Melanocyte of skin (primary cell): ENCODE data around the gene FSIP1. TPM values are rescaled to one million over a fixed set of nuclear protein-coding genes. Genes with fewer than 3 reads are reported as not detected.

Experiments used
- total RNA-seq, 2 donors: library from RNA; depleted of rRNA; stranded (reverse); fragments of >200 nt; gene quantifications; 2 replicates each; pipeline ENCODE4 v1.2.3, GENCODE V29; 2012

Gene FSIP1
- total RNA-seq, result 1 to 10 TPM; 1.0 to 1.3 TPM

GRCh38 chr15:39782441-39783138, at the start of gene FSIP1:
Gene FSIP1, minus strand, starts transcription at chr15:39782841. Its CDS starts 6,317 bp downstream, at chr15:39776524.

DNA sequence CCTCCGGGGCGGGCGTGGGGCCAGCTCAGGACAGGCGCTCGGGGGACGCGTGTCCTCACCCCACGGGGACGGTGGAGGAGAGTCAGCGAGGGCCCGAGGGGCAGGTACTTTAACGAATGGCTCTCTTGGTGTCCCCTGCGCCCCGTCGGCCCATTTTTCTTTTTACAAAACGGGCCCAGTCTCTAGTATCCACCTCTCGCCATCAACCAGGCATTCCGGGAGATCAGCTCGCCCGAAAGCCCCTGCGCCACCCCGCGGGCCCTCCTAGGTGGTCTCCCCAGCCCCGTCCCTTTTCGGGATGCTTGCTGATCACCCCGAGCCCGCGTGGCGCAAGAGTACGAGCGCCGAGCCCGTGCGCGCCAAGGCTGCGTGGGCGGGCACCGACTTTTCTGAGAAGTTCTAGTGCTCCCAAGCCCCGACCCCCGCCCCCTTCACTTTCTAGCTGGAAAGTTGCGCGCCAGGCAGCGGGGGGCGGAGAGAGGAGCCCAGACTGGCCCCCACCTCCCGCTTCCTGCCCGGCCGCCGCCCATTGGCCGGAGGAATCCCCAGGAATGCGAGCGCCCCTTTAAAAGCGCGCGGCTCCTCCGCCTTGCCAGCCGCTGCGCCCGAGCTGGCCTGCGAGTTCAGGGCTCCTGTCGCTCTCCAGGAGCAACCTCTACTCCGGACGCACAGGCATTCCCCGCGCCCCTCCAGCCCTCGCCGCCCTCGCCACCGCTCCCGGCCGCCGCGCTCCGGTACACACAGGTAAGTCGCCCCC, 202.0 kb downstream of the FSIP1 start, which contains the start of gene THBS1:
TSS of gene THBS1 (plus strand) at position 595 of the 757 bp plus-strand sequence. CDS start 779 bp downstream, outside the sequence.

Other genes starting within 250 kb of the FSIP1 start
- gene THBS1, start 201.8 kb downstream of the FSIP1 start, total RNA-seq, result 10 to 100 TPM in 1 of 2 donors, 1 to 10 TPM in 1; 3.1 to 12.7 TPM
- 10 to 100 TPM in 1 of 2 donors, 1 to 10 TPM in 1; 7.2 to 12.3 TPM for gene GPR176, start 137.4 kb upstream of the FSIP1 start, total RNA-seq
- gene EIF2AK4, start 151.3 kb upstream of the FSIP1 start, total RNA-seq, result 10 to 100 TPM; 45.4 to 70.9 TPM